ENCODE results near the gene GALNT18. TPM values are rescaled to one million over a fixed set of nuclear protein-coding genes. Genes with fewer than 3 reads are reported as not detected.

The GALNT18 gene
- total RNA-seq, 1 donor: 4.7 TPM

DNA sequence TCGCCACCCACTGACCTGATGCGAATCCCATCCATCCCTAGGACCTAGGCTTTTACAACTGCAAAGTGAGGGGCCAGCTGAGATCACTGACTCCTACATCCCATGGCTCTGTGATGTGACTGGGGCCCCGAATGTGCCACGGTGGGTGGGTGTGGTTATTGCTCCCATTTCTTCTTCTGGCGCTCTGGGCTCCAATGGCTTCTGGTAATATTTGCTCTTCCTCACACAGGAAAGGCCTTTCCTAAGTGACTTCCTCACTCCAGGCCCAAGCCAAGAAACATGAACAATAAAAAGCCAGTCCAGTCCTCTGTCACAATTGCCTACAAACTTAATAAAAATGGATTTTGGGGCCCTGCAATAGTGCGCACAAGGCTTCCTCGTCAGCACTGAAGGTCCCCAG, 78.1 kb downstream of the GALNT18 start:
- H3K36me3 ChIP-seq (ENCODE audit: insufficient read depth, low read length): no peaks in the 10 kb centered on the region

DNA sequence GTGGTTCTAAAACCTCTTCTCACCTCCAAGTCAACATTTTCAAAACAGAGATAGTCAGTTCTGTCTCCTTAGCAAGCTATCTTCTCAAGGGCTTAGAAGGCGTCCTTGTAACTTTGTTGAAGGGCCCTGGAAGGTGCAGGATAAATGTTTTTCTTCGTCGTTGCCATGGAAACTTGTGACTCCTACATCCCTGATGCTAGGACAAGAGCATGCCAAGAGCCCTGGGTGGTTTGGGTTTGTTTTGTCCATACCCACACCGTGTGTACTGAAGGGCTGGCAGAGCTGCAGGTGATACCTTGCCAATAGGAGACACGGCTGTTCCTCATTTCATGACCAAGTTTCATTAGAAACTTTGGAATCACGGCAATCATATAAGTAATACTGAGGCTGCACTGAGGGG, 81.6 kb downstream of the GALNT18 start:
- Histone ChIP-seq H3K9me3 (ENCODE audit: low read depth, low read length) (no peaks in the 10 kb centered on the region), H3K4me1 (ENCODE audit: insufficient read depth, low read length) (no peaks in the 10 kb centered on the region), H3K36me3 (ENCODE audit: insufficient read depth, low read length) (no peaks in the 10 kb centered on the region), H3K27me3 (ENCODE audit: insufficient read depth, low read length) (peaks cover 35% of the 10 kb centered on the region), H4K20me1 (ENCODE audit: insufficient read depth, low read length) (peaks cover 7% of the 10 kb centered on the region), H3K4me3 (ENCODE audit: insufficient read depth, low read length) (no peak overlapping the region), H2AFZ (ENCODE audit: low read length) (no peak overlapping the region), H3K79me2 (ENCODE audit: insufficient read depth, low read length) (no peaks in the 10 kb centered on the region), H3K4me2 (ENCODE audit: insufficient read depth, low read length) (no peak overlapping the region), H3K27ac (ENCODE audit: low read depth, low read length) (no peak overlapping the region)
- DNase-seq (ENCODE audit: insufficient read length, low spot score, missing footprints): no peak
- TF ChIP-seq, protein P1, sequence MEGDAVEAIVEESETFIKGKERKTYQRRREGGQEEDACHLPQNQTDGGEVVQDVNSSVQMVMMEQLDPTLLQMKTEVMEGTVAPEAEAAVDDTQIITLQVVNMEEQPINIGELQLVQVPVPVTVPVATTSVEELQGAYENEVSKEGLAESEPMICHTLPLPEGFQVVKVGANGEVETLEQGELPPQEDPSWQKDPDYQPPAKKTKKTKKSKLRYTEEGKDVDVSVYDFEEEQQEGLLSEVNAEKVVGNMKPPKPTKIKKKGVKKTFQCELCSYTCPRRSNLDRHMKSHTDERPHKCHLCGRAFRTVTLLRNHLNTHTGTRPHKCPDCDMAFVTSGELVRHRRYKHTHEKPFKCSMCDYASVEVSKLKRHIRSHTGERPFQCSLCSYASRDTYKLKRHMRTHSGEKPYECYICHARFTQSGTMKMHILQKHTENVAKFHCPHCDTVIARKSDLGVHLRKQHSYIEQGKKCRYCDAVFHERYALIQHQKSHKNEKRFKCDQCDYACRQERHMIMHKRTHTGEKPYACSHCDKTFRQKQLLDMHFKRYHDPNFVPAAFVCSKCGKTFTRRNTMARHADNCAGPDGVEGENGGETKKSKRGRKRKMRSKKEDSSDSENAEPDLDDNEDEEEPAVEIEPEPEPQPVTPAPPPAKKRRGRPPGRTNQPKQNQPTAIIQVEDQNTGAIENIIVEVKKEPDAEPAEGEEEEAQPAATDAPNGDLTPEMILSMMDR (IDR thresholded peaks at IDR 0.05; ENCODE audit: extremely low read depth, low read depth, low read length): no peak

More for the DNA sequence above, 78.1 kb downstream of the GALNT18 start:
- no peaks in the 10 kb centered on the region for H3K79me2 ChIP-seq (ENCODE audit: insufficient read depth, low read length)
- H3K27ac ChIP-seq (ENCODE audit: low read depth, low read length): no peak overlapping the region
- no peak overlapping the region for H3K4me2 ChIP-seq (ENCODE audit: insufficient read depth, low read length)
- TF ChIP-seq, protein P1 (IDR thresholded peaks at IDR 0.05; ENCODE audit: extremely low read depth, low read depth, low read length): no peak
- H4K20me1 ChIP-seq (ENCODE audit: insufficient read depth, low read length): peaks cover 10% of the 10 kb centered on the region
- no peaks in the 10 kb centered on the region for H3K9me3 ChIP-seq (ENCODE audit: low read depth, low read length)
- H3K27me3 ChIP-seq (ENCODE audit: insufficient read depth, low read length): peaks cover 35% of the 10 kb centered on the region
- no peaks in the 10 kb centered on the region for H3K4me1 ChIP-seq (ENCODE audit: insufficient read depth, low read length)
- H2AFZ ChIP-seq (ENCODE audit: low read length): no peak overlapping the region
- H3K4me3 ChIP-seq (ENCODE audit: insufficient read depth, low read length): no peak overlapping the region
- DNase-seq (ENCODE audit: insufficient read length, low spot score, missing footprints): no peak

DNA sequence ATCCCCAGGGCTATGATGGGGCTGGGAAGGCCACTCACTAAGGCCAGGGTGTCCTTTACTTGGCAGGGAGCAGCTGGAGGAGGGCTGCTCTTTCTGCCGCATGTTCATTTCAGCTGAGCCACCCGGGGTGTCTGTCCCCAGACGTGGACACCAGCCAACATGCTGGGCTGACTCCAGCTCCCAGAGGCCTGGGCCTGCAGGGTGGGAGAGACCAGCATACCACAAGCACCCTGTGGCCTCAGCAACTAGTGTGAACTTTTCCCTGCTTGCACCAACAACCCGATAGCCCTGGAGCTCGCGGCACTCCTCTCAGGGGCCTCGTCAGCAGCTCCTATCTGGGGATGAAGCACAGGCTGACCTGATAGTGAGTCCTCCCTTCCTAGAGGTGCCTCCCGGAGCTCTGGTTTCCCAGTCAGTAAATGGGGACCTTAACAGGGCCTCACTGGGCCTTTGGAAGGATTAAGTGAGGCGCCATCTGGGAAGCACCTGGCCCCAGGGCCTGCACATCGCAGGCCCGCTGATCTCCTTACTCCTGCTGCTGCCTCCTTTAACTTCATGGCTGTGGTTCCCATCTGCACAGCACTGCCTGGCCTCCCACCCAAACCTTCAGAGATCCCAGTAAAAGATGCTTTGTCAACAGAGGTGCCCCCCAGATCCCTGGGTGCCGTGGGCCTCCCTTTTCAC, 83.4 kb downstream of the GALNT18 start:
- no peaks in the 10 kb centered on the region for H3K4me1 ChIP-seq (ENCODE audit: insufficient read depth, low read length)
- no peak overlapping the region for H3K4me2 ChIP-seq (ENCODE audit: insufficient read depth, low read length)
- DNase-seq (ENCODE audit: insufficient read length, low spot score, missing footprints): no peak

DNA sequence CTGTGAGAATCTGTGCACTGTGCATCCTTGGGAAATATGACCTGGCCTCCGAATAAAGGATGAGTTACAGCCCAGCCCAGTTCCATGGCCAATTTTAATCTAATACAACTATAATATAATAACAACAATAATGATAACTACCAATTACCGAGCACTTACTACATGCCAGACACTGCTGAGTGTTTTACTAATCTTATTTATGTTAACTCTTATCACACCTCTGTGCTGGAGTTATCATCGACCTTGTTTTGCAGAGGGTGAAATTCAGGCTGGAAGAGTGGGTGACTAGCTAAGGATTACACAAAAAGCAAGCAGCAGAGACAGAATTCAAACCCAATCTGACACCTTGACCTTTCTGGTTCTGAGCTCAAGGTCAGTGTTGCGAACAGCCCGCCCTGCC, 83.9 kb downstream of the GALNT18 start:
- no peaks in the 10 kb centered on the region for H3K79me2 ChIP-seq (ENCODE audit: insufficient read depth, low read length)
- peaks cover 5% of the 10 kb centered on the region for H4K20me1 ChIP-seq (ENCODE audit: insufficient read depth, low read length)
- no peaks in the 10 kb centered on the region for H3K4me1 ChIP-seq (ENCODE audit: insufficient read depth, low read length)
- H3K27me3 ChIP-seq (ENCODE audit: insufficient read depth, low read length): peaks cover 33% of the 10 kb centered on the region
- H3K36me3 ChIP-seq (ENCODE audit: insufficient read depth, low read length): no peaks in the 10 kb centered on the region
- no peak overlapping the region for H3K27ac ChIP-seq (ENCODE audit: low read depth, low read length)
- no peak overlapping the region for H3K4me2 ChIP-seq (ENCODE audit: insufficient read depth, low read length)
- TF ChIP-seq, protein P1 (IDR thresholded peaks at IDR 0.05; ENCODE audit: extremely low read depth, low read depth, low read length): no peak
- no peak overlapping the region for H3K4me3 ChIP-seq (ENCODE audit: insufficient read depth, low read length)
- H2AFZ ChIP-seq (ENCODE audit: low read length): no peak overlapping the region
- DNase-seq (ENCODE audit: insufficient read length, low spot score, missing footprints): no peak
- no peaks in the 10 kb centered on the region for H3K9me3 ChIP-seq (ENCODE audit: low read depth, low read length)

More for the DNA sequence above, 83.4 kb downstream of the GALNT18 start:
- peaks cover 34% of the 10 kb centered on the region for H3K27me3 ChIP-seq (ENCODE audit: insufficient read depth, low read length)
- no peaks in the 10 kb centered on the region for H3K36me3 ChIP-seq (ENCODE audit: insufficient read depth, low read length)
- H3K9me3 ChIP-seq (ENCODE audit: low read depth, low read length): no peaks in the 10 kb centered on the region
- no peak overlapping the region for H3K4me3 ChIP-seq (ENCODE audit: insufficient read depth, low read length)
- H4K20me1 ChIP-seq (ENCODE audit: insufficient read depth, low read length): peaks cover 5% of the 10 kb centered on the region
- no peaks in the 10 kb centered on the region for H3K79me2 ChIP-seq (ENCODE audit: insufficient read depth, low read length)
- TF ChIP-seq, protein P1 (IDR thresholded peaks at IDR 0.05; ENCODE audit: extremely low read depth, low read depth, low read length): no peak
- no peak overlapping the region for H2AFZ ChIP-seq (ENCODE audit: low read length)
- H3K27ac ChIP-seq (ENCODE audit: low read depth, low read length): no peak overlapping the region

Measured in osteoblast (primary cell).